Astrocyte of the cerebellum (primary cell): ENCODE results near the gene PPP2R3B.
"Not testable (repeated sequence)": the region's sequence is repeated elsewhere in the genome, so short reads cannot be mapped to it uniquely, and the experiment has no call there.

Experiments
- DNase-seq: peaks from one replicate; pipeline ENCODE4 v3.0.0-alpha.2; 2011; ENCODE audit warnings: low read depth
- H3K4me3 ChIP-seq: 2 replicates; pipeline ENCODE4 v1.5.1; 2011; ENCODE audit warnings: mild to moderate bottlenecking, low read depth, low read length, moderate library complexity
- in situ Hi-C: cut with HindIII; loops from 2 replicates; pipeline ENCODE4 v1.10.0; 2017; ENCODE audit warnings: low sequenced_read_pairs
- TF ChIP-seq, protein P1 (sequence below): IDR thresholded peaks from 2 replicates; pipeline ENCODE4 v1.5.1; 2012; ENCODE audit warnings: low read length, low read depth, moderate library complexity, mild to moderate bottlenecking; ENCODE audit errors: missing control alignments

The PPP2R3B gene

DNA sequence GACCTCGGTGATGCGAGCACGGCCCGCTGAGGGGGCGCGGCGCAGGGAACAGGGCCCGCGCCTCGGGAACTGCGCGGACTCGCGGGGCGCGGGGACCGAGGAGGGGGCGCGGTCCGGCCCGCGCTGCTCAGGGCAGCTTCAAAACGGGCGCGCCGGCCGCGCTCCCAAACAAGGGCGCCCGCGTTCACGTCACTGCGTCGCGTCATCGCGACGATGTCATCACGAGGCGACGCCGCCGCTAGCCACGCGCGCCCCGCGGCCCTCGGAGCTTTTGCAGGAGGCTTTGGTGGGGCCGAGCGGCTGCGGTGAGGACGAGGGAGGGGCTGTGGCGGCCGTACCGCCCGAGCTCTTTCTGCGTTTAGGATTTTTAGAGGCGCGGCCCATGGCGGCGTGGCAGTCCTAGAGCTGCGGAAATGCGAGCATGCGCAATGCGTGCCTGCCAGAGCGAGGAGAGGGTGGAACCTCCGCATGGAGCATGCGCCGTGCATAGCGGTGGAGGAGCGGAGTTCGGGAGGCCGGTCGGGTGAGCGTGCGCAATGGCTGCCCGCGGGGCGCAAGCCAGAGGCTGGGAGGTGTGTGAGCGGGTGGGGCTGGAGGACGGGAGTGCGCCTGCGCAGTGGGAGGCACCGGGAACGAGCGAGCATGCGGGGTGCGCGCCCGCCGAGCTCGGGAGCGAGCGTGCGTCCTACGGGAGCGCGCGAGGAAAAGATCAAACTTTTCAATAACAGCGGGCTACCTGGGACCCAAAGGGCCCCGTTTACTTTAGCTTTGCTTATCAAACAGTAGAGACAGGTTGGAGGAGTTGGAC, at the start of gene PPP2R3B:
Gene PPP2R3B (minus strand): TSS at position 140 of the 808 bp plus-strand sequence. CDS start 216 bp downstream, outside the sequence.
- H3K4me3 ChIP-seq, result peak within 1 kb of the TSS; percentile 95
- DNase-seq, result peak; percentile 99
- in situ Hi-C loops, result no loop called here
- TF ChIP-seq, protein P1, sequence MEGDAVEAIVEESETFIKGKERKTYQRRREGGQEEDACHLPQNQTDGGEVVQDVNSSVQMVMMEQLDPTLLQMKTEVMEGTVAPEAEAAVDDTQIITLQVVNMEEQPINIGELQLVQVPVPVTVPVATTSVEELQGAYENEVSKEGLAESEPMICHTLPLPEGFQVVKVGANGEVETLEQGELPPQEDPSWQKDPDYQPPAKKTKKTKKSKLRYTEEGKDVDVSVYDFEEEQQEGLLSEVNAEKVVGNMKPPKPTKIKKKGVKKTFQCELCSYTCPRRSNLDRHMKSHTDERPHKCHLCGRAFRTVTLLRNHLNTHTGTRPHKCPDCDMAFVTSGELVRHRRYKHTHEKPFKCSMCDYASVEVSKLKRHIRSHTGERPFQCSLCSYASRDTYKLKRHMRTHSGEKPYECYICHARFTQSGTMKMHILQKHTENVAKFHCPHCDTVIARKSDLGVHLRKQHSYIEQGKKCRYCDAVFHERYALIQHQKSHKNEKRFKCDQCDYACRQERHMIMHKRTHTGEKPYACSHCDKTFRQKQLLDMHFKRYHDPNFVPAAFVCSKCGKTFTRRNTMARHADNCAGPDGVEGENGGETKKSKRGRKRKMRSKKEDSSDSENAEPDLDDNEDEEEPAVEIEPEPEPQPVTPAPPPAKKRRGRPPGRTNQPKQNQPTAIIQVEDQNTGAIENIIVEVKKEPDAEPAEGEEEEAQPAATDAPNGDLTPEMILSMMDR, result no peak

DNA sequence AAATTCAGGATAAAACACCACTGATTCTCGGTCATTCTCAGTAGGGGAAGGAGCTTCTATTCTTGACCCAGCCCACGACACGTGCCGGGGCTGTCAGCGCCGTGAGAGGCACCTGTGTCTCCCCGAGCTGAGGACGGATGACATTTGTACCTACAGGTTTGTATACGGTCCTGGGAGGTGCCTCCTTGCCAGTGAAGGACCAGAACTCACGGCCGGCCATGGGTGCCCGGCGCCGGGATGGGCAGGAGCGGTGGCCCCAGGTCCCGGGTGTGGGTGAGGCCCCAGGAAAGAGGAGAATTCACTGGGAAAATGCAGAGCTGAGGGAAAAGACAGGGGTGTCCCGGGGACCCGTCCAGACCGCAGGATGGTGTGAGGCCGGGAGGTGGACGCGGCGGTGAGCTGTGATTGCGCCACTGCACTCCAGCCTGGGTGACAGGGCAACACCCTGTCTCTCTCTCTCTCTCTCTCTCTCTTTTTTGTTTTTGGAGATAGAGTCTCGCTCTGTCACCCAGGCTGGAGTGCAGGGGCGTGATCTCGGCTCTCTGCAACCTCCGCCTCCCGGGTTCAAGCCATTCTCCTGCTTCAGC, 48.9 kb upstream of the PPP2R3B start:
- TF ChIP-seq, protein P1, result no peak
- in situ Hi-C loops, result loop anchor here (10.0 kb wide), 1 partner anchor 61 kb away; no protein-coding TSS in a partner anchor
- no peak overlapping the region for H3K4me3 ChIP-seq
- no peak for DNase-seq

- DNase-seq, result no peak
- TF ChIP-seq, protein P1, result no peak
- in situ Hi-C loops, result loop anchor here (5.0 to 10.0 kb wide), 2 partner anchors 47 to 60 kb away; no protein-coding TSS in a partner anchor
- no peak overlapping the region for H3K4me3 ChIP-seq
These were observed 48.2 kb upstream of the PPP2R3B start for GRCh38 chrX:434946-435345.

GRCh38 chrX:433771-434170, 47.1 kb upstream of the PPP2R3B start:
- H3K4me3 ChIP-seq, result no peak overlapping the region
- in situ Hi-C loops, result loop anchor here (5.0 to 10.0 kb wide), 2 partner anchors 49 to 59 kb away; no protein-coding TSS in a partner anchor
- TF ChIP-seq, protein P1, result no peak
- DNase-seq, result no peak

DNA sequence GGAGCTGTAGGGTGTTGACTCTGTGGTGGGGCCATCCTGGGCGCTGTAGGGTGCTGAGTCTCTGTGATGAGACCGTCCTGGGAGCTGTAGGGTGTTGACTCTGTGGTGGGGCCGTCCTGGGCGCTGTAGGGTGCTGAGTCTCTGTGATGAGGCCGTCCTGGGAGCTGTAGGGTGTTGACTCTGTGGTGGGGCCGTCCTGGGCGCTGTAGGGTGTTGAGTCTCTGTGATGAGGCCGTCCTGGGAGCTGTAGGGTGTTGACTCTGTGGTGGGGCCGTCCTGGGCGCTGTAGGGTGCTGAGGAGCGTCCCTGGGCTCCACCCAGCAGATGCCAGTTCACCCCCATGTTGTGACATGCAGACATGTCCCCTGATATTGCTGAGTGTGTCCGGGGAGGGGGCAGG, 46.0 kb upstream of the PPP2R3B start:
- in situ Hi-C loops, result loop anchor here (5.0 to 10.0 kb wide), 2 partner anchors 50 to 58 kb away; no protein-coding TSS in a partner anchor
- H3K4me3 ChIP-seq, DNase-seq: not testable (repeated sequence)

DNA sequence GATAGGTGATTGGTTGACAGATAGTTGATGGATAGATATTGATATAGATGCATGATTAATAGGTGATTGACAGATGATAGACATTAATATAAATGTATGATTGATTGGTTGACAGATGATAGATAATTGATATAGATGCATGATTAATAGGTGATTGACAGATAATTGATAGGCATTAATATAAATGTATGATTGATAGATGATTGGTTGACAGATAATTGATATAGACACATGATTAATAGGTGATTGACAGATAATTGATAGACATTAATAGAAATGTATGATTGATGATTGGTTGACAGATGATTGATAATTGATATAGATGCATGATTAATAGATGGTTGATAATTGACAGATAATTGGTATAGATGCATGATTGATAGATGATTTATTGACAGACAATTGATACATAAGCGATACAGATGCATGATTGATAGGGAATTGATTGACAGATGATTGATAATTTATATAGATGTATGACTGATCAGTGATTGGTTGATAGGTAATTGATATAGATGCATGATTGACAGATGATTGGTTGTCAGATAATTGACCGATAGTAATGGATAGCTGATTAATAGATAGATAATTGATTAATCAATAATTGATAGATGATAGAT, 44.9 kb upstream of the PPP2R3B start:
- no peak overlapping the region for H3K4me3 ChIP-seq
- TF ChIP-seq, protein P1, result no peak

More for the DNA sequence above, 44.9 kb upstream of the PPP2R3B start:
- in situ Hi-C loops, result loop anchor here (5.0 to 10.0 kb wide), 2 partner anchors 51 to 57 kb away; no protein-coding TSS in a partner anchor
- DNase-seq, result no peak
